ENCODE results near the gene NFIX. TPM values are rescaled to one million over a fixed set of nuclear protein-coding genes. Genes with fewer than 3 reads are reported as not detected.

NFIX gene
- total and polyA plus RNA-seq, 2 of the 13 experiments (the other 11 are each of a cell fraction or from before 2014, with no cell fraction given) = 3.4 to 5.4 TPM

DNA sequence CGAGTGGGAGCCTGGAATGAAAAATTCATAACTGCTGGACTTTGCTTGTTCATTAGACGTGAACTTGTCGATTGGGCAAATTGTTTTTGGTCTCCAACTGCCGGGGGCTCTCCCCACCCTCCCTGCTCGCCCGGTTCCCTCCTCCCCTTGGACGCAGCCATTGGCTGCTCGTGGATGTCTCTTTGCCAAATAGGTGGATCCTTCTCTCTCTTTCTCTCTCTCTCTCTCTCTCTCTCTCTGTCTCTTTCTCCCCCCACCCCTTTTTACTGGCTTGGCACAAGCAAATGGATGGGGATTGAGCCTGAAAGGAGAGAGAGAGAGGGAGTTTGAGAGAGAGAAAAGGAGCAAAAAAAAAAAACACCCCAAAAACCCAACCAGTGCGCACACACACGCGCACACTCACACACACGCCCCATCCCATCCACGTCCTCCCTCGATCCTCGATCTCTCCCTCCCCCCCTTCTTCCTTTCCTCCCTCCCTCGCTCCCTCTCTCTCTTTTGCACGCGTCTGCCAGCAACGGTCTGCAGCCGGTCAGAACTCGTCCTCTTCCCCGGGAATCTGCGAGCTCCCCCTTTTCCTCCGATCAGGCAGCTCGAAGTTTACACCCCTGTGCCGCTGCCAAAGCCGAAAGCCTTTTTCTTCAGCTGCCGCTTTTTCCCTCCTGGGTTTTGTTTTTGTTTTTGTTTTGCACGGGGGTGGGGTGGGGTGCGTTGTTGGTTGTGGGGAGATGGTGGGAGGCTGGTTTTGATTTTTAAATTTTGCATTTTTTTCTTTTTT is 27.8 kb downstream of the NFIX start (continued):
- TF ChIP-seq, protein P1, sequence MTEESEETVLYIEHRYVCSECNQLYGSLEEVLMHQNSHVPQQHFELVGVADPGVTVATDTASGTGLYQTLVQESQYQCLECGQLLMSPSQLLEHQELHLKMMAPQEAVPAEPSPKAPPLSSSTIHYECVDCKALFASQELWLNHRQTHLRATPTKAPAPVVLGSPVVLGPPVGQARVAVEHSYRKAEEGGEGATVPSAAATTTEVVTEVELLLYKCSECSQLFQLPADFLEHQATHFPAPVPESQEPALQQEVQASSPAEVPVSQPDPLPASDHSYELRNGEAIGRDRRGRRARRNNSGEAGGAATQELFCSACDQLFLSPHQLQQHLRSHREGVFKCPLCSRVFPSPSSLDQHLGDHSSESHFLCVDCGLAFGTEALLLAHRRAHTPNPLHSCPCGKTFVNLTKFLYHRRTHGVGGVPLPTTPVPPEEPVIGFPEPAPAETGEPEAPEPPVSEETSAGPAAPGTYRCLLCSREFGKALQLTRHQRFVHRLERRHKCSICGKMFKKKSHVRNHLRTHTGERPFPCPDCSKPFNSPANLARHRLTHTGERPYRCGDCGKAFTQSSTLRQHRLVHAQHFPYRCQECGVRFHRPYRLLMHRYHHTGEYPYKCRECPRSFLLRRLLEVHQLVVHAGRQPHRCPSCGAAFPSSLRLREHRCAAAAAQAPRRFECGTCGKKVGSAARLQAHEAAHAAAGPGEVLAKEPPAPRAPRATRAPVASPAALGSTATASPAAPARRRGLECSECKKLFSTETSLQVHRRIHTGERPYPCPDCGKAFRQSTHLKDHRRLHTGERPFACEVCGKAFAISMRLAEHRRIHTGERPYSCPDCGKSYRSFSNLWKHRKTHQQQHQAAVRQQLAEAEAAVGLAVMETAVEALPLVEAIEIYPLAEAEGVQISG (CRISPR knock-in tag; IDR thresholded peaks at IDR 0.05) = no peak; the same call in 1 of the 2 replicates
- TF ChIP-seq RCOR2 (CRISPR knock-in tag; IDR thresholded peaks at IDR 0.05) = no peak
- TF ChIP-seq ZNF615 (CRISPR knock-in tag; IDR thresholded peaks at IDR 0.05; ENCODE audit: borderline replicate concordance) = no peak
- TF ChIP-seq, protein P2, sequence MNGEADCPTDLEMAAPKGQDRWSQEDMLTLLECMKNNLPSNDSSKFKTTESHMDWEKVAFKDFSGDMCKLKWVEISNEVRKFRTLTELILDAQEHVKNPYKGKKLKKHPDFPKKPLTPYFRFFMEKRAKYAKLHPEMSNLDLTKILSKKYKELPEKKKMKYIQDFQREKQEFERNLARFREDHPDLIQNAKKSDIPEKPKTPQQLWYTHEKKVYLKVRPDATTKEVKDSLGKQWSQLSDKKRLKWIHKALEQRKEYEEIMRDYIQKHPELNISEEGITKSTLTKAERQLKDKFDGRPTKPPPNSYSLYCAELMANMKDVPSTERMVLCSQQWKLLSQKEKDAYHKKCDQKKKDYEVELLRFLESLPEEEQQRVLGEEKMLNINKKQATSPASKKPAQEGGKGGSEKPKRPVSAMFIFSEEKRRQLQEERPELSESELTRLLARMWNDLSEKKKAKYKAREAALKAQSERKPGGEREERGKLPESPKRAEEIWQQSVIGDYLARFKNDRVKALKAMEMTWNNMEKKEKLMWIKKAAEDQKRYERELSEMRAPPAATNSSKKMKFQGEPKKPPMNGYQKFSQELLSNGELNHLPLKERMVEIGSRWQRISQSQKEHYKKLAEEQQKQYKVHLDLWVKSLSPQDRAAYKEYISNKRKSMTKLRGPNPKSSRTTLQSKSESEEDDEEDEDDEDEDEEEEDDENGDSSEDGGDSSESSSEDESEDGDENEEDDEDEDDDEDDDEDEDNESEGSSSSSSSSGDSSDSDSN (CRISPR knock-in tag; IDR thresholded peaks at IDR 0.05) = peak; percentile 50
- TF ChIP-seq NR1H2 (CRISPR knock-in tag; IDR thresholded peaks at IDR 0.05; ENCODE audit: borderline replicate concordance, low read depth) = no peak
- peak; percentile 63; the same call in 1 of the 2 replicates for TF ChIP-seq TARDBP (CRISPR knock-in tag; IDR thresholded peaks at IDR 0.05)
- TF ChIP-seq, protein P3, sequence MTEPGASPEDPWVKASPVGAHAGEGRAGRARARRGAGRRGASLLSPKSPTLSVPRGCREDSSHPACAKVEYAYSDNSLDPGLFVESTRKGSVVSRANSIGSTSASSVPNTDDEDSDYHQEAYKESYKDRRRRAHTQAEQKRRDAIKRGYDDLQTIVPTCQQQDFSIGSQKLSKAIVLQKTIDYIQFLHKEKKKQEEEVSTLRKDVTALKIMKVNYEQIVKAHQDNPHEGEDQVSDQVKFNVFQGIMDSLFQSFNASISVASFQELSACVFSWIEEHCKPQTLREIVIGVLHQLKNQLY (CRISPR knock-in tag; IDR thresholded peaks at IDR 0.05) = 0 out of 2 replicates have a peak, but pooled peaks have one; percentile 30
- TF ChIP-seq NFYB (CRISPR knock-in tag; IDR thresholded peaks at IDR 0.05) = peak; percentile 51
- 0 out of 2 replicates have a peak, but pooled peaks have one; percentile 40 for TF ChIP-seq FOXC1 (CRISPR knock-in tag; IDR thresholded peaks at IDR 0.05; ENCODE audit: borderline replicate concordance)
- TF ChIP-seq RXRA (CRISPR knock-in tag; IDR thresholded peaks at IDR 0.05) = 0 out of 2 replicates have a peak, but pooled peaks have one; percentile 36
- TF ChIP-seq, protein P4, sequence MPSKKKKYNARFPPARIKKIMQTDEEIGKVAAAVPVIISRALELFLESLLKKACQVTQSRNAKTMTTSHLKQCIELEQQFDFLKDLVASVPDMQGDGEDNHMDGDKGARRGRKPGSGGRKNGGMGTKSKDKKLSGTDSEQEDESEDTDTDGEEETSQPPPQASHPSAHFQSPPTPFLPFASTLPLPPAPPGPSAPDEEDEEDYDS (CRISPR knock-in tag; IDR thresholded peaks at IDR 0.05) = peak; percentile 43; the same call in 1 of the 2 replicates
- TF ChIP-seq ARHGAP35 (CRISPR knock-in tag; IDR thresholded peaks at IDR 0.05; ENCODE audit: borderline replicate concordance) = peak; percentile 48; the same call in 1 of the 2 replicates
- TF ChIP-seq, protein P5, sequence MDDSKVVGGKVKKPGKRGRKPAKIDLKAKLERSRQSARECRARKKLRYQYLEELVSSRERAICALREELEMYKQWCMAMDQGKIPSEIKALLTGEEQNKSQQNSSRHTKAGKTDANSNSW (CRISPR knock-in tag; IDR thresholded peaks at IDR 0.05; ENCODE audit: borderline replicate concordance) = no peak
- TF ChIP-seq ZBTB42 (CRISPR knock-in tag; IDR thresholded peaks at IDR 0.05) = no peak
- TF ChIP-seq SRSF1 (optimal IDR thresholded peaks at IDR 0.05; ENCODE audit: low read depth, low read length) = no peak
- TF ChIP-seq JUNB (CRISPR knock-in tag; IDR thresholded peaks at IDR 0.05; ENCODE audit: borderline replicate concordance) = 0 out of 2 replicates have a peak, but pooled peaks have one; percentile 44
- no peak for TF ChIP-seq ZBTB21 (CRISPR knock-in tag; IDR thresholded peaks at IDR 0.05)
- TF ChIP-seq SAP130 (CRISPR knock-in tag; IDR thresholded peaks at IDR 0.05; ENCODE audit: low read depth) = peak; percentile 62
- TF ChIP-seq, protein P6, sequence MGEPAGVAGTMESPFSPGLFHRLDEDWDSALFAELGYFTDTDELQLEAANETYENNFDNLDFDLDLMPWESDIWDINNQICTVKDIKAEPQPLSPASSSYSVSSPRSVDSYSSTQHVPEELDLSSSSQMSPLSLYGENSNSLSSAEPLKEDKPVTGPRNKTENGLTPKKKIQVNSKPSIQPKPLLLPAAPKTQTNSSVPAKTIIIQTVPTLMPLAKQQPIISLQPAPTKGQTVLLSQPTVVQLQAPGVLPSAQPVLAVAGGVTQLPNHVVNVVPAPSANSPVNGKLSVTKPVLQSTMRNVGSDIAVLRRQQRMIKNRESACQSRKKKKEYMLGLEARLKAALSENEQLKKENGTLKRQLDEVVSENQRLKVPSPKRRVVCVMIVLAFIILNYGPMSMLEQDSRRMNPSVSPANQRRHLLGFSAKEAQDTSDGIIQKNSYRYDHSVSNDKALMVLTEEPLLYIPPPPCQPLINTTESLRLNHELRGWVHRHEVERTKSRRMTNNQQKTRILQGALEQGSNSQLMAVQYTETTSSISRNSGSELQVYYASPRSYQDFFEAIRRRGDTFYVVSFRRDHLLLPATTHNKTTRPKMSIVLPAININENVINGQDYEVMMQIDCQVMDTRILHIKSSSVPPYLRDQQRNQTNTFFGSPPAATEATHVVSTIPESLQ (CRISPR knock-in tag; conservative IDR thresholded peaks at IDR 0.05) = no peak
- TF ChIP-seq MTF1 (CRISPR knock-in tag; IDR thresholded peaks at IDR 0.05) = no peak
- TF ChIP-seq CREM (IDR thresholded peaks at IDR 0.05) = peak; percentile 34
- no peak for TF ChIP-seq CREM (CRISPR knock-in tag; IDR thresholded peaks at IDR 0.05)
